ENCODE measurements around the gene NOL4L.
"Not testable (repeated sequence)": the region's sequence is repeated elsewhere in the genome, so short reads cannot be mapped to it uniquely, and the experiment has no call there.

NOL4L gene

GRCh38 chr20:32596681-32597252 is 11.6 kb upstream of the NOL4L start:
- DNase-seq (ENCODE audit: low read depth), result no peak

DNA sequence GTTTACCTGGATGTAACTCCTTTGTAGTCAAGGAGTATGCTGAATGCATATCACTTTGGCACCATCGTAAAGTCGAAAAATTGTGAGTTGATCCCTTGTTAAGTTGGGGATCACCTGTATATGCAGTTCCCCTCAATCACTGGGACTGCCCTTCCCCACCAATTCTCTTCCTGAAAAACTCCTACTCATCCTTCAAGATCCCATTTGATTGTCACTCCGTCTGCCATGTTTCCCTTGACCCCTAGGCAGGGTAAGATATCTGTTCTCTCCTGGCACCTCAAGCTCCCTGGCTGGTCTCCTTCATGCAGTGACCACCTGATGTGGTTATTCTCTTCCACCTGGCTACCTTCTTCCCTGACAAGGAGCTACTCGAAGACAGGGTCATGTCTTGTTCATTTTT is 10.0 kb upstream of the NOL4L start:
- no peak for DNase-seq (ENCODE audit: low read depth)

GRCh38 chr20:32594669-32595068 is 9.5 kb upstream of the NOL4L start:
- DNase-seq (ENCODE audit: low read depth), result not testable (repeated sequence)

- DNase-seq (ENCODE audit: low read depth), result no peak
Measured at GRCh38 chr20:32594204-32594603, 9.1 kb upstream of the NOL4L start.

DNA sequence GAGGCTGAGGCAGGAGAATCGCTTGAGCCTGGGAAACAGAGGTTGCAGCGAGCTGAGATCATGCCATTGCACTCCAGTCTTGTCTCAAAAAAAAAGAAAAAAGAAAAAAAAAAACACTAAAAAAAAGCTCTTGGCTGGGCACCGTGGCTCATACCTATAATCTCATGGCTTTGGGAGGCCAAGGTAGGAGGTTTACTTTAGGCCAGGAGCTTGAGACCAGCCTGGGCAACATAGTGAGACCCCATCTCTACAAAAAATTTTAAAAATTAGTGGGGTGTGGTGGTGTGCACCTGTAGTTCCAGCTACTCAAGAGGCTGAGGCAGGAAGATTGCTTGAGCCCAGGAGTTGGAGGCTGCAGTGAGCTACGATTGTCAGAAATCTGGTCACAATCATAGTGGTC is 7.5 kb upstream of the NOL4L start:
- DNase-seq (ENCODE audit: low read depth), result not testable (repeated sequence)

- no peak for DNase-seq (ENCODE audit: low read depth)
Measured at GRCh38 chr20:32592022-32592421, 6.9 kb upstream of the NOL4L start.

GRCh38 chr20:32589769-32590168 is 4.6 kb upstream of the NOL4L start:
- DNase-seq (ENCODE audit: low read depth), result no peak

DNA sequence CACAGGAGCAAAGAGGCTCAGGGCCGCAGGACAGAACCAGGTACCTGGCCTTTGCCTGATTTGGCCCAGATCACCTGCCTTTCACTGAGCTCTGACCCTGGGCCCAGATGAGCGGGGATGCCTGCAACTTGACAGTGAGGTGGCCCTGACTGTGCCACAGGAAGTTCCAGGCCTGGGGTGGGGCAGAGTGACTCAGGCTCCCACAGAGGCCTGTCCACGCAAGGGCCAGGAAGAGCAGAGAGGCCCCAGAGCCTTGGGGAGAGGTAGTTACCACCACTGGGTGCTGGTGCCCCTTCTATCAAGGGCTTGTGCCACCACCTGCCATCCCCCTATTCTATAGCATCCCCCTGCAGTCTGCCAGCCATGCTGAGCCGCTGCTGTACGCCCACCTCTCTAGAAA is 4.1 kb upstream of the NOL4L start:
- no peak for DNase-seq (ENCODE audit: low read depth)

DNA sequence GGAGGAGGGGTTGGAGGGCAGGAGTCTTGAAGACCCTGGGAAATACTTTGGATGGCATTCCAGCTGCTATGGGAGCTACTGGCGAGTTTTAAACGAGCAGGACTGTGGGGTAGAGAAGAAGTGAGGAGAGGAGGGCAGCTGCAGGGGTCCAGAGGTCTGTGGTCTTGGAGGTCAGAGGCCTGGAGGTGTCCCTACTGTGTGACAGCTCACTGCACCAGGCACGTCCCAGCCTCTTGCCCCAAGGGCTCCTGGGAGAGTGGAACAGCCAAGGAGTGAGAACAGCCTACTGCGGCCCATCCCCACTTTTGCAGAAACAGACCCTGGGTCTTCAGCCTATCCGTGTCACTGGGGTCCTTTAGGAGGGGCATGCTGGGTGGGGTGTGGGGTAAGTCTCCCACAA is 2.9 kb upstream of the NOL4L start:
- DNase-seq (ENCODE audit: low read depth), result no peak

- no peak for DNase-seq (ENCODE audit: low read depth)
Measured at GRCh38 chr20:32586291-32586690, 1.2 kb upstream of the NOL4L start.

- DNase-seq (ENCODE audit: low read depth), result no peak
Measured at GRCh38 chr20:32585586-32586127, 524 bp upstream of the NOL4L start.

DNA sequence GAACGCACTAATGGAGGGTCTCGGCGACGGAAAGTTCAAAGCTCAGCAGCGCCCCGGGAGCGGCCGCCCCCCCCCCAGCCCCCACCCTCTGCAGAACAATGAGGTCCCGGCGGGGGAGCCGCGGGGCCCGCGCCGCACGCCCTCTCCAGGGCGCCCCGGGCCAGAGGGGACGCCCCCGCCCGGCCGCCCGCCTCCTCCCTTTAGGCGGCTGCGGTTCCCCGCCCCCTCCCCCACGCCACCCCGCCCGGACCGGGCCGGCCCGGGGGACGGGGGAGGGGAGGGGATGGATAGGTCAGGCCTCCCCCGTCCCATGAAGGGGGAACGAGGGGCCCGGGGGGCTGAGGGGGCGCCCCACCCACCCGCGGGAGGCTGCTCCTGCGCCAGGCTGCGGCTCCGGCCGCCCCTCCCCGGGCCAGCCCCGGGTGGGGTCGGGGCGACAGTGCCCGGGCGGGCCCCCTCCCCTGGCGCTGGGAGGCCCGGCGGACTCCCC is 1.5 kb downstream of the NOL4L start:
- DNase-seq (ENCODE audit: low read depth), result no peak

GRCh38 chr20:32582659-32583580 is 2.2 kb downstream of the NOL4L start:
- no peak for DNase-seq (ENCODE audit: low read depth)

GRCh38 chr20:32581839-32582658 is 3.1 kb downstream of the NOL4L start:
- DNase-seq (ENCODE audit: low read depth), result no peak

- no peak for DNase-seq (ENCODE audit: low read depth)
Measured at GRCh38 chr20:32580970-32581838, 3.9 kb downstream of the NOL4L start.

DNA sequence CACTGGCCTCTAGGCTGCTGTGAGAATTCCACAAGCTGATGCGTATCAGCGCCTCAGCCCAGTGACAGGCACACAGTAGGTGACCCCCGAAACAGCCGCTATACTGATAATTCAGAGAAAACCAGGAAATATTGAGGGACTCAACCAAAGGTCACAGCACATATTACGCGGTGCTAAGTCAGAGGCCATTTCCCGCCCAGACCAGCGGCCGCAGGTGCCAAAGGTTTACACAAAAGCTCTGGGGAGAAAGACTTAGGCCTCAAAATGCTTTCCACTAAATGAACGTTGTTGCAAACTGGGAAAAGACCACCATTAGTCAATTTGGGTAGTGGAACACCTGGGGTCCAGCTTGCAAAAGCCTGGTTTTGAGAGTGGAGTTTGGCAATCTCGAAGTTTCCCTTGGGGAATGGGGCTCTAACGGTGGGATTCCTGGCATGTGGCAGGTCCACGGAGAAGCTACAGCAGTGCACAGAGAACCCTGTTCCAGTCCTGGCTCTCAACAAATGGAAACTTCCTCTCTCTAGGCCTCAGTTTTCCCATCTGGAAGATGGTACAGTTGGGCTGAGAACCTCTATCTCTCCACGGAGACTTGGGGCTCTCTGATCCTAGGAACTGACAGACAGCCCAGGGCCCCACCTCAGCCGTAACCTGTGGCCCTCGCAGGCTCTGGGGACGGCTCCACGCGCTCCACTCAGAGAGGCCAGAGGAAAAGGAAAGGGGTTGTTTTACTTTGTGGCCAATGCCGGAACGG is 4.7 kb downstream of the NOL4L start:
- DNase-seq (ENCODE audit: low read depth), result no peak

- no peak for DNase-seq (ENCODE audit: low read depth)
Measured at GRCh38 chr20:32578840-32579390, 6.2 kb downstream of the NOL4L start.

- DNase-seq (ENCODE audit: low read depth), result not testable (repeated sequence)
Measured at GRCh38 chr20:32578062-32578461, 7.1 kb downstream of the NOL4L start.

- DNase-seq (ENCODE audit: low read depth), result no peak
Measured at GRCh38 chr20:32577657-32578056, 7.5 kb downstream of the NOL4L start.

DNA sequence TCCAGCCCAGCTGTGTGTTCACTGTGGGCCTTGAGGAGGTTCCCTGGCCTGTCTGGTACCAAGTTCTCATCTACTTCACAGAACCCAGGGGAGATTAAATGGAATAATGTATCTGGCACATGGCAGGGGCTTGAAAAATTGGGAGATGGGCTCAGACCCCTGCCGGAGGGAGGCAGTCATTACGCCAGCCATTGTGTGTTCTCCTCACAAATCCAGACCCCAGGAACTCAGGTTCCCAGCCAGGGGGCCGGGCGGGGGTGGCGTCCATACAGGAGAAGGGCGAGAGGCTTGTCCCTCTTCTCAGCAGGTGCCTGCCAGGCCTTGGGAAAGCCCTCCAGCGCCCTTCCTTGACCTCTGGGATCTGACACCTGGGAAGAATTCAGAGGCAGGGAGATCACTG is 8.1 kb downstream of the NOL4L start:
- DNase-seq (ENCODE audit: low read depth), result no peak

Measured in fibroblast of the conjunctiva (primary cell).